ENCODE results near the gene HNRNPUL1.

GRCh38 chr19:41220811-41221210 is 43.4 kb upstream of the HNRNPUL1 start:
- no peak for TF ChIP-seq CTCF (conservative IDR thresholded peaks at IDR 0.05; ENCODE audit: low read depth, low read length)
- TF ChIP-seq EZH2 (IDR thresholded peaks at IDR 0.05; ENCODE audit: low read length, unreplicated experiment), result no peak
- no peak for TF ChIP-seq EZH2phosphoT487 (IDR thresholded peaks at IDR 0.05; ENCODE audit: borderline replicate concordance, low read length)
